HG02870 (cell line): ENCODE results near the gene BLZF1.
"Not testable (repeated sequence)": the region's sequence is repeated elsewhere in the genome, so short reads cannot be mapped to it uniquely, and the experiment has no call there.

Experiments used
- ATAC-seq: cut with Tn5 transposase; IDR thresholded peaks from one replicate; pipeline ENCODE4 v1.9.1; 2021; ENCODE audit warnings: mild to moderate bottlenecking, moderate library complexity; ENCODE audit not compliant: unreplicated experiment

Gene BLZF1

GRCh38 chr1:169348383-169349036, 19.5 kb upstream of the BLZF1 start:
- ATAC-seq: no peak

GRCh38 chr1:169360415-169360814, 7.6 kb upstream of the BLZF1 start:
- ATAC-seq: no peak

DNA sequence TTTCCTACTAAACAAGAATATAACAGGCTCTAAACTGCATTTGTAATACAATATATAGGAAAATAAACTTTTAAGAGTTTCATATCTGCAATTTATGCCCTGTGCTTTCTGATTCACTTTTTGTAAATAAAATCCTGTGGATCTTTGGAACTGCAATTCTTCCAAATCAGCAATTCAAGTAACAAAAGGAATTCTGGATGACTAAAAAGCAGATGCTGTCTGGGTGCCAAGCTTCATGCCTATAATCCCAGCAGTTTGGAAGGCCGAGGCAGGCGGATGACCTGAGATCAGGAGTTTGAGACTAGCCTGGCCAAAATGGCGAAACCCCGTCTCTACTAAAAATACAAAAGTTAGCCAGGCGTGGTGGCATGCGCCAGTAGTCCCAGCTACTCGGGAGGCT, 6.7 kb upstream of the BLZF1 start:
- ATAC-seq: no peak

GRCh38 chr1:169363046-169363730, 4.8 kb upstream of the BLZF1 start:
- peak; percentile 38 for ATAC-seq

DNA sequence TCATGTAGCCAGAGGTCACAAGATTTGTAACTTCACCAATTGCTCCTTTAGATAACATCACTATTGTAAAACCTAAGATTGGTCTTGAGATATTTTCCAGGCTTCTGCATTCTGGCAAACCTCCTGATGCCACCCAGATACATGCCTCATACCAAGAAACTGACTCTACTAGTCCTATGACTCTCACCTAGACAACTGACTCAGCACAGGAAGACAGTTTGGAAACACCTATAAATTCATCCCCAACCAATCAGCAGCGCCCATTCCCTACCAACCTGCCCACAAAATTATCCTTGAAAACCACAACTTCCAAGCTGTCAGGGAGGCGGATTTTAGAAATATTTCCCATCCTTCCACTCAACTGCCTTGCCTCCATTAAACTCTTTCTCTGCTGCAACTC, 3.0 kb upstream of the BLZF1 start:
- no peak for ATAC-seq

GRCh38 chr1:169367096-169367685, 804 bp upstream of the BLZF1 start:
- no peak for ATAC-seq

DNA sequence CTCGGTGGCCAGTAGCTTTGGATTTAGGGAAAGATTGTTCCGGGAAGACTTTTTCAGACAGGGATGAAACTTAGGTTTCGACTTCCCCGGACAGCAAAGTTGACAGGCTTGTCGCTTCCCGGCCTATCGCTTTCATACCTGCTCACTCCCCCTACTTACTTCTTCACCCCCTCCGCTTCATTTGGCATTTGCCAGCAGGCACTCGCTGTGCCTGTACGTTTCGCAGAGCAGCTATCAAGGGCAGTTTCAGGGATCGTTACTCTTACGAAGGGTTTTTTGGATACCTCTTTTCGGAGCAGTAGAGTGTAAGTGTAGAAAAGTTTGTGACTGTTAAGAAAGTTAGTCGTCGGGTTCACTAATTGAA, 393 bp downstream of the BLZF1 start:
- no peak for ATAC-seq

DNA sequence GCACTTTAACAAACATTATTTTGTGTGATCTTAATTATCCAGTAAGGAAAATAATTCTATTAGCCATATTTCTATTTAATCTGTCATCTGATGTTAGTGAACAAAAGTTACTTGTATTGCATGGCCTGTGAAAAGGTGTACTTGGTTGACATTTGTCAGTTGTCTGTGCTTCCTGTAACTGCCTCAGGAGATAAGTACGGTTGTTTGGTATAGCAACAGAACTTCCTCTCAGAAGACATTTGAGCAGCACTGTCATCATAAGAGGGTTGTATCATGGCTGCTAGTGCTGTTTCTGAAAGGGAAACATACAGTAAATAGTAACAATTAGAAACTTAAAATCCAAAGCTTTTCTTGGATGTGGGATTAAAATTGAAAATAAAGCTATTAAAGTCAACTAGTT, 3.4 kb downstream of the BLZF1 start:
- ATAC-seq: no peak

- no peak for ATAC-seq
Measured at GRCh38 chr1:169381162-169381561, 13.2 kb downstream of the BLZF1 start.

DNA sequence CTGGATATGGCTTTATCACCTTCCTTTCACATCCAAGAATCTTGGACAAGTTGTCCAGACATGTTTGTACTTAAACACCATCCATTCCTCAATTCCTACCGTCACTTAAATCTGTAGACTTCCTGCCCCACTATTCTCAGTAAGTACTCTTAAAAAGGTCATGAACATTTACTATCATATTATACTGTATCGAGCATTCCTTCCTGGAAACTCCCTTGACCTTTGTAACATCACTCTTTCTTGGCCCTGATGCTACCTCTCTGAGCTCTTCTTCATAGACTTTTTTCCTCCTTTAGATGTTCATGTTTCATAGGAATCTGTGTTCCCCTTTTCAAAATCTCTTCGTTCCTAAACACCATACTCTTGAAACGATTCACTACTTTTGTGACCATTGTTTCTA, 15.5 kb downstream of the BLZF1 start:
- ATAC-seq: no peak

- no peak for ATAC-seq
Measured at GRCh38 chr1:169387399-169387798, 19.4 kb downstream of the BLZF1 start.

DNA sequence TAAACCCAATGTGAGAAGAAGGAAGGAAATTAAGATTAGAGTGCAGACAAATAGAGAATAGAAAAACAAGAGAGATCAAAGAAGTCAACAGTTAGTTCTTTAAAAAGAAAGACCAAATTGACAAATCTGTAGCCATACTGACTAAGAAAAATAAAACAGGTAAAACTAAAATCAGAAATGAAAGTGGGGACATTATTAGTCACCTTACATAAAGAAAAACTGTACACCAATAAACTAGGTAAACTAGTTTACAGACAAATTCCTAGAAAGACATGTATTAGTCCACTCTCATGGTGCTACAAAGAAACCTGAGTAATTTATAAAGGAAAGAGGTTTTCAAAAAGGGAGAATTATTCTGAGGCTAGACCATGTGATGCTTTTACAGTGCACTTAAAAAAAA, 22.3 kb downstream of the BLZF1 start:
- peak; percentile 95 for ATAC-seq

DNA sequence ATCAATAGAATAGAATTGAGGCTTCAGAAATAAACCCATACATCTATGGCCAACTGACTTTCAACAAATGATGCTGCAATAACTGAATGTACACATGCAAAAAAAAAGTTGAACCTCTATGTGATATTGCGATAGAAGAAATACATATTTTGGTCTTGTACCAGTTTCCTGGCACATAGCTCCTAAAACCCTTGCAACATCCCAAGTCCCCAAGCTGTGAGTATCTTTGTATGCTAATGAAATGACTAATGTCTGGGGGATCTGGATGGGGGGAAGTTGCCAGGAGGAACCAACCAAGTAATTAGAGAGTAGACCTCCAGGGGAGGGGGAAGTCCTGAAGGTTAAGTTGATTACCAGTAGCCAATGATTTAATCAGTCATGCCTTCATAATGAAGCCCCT, 24.4 kb downstream of the BLZF1 start:
- ATAC-seq: no peak

DNA sequence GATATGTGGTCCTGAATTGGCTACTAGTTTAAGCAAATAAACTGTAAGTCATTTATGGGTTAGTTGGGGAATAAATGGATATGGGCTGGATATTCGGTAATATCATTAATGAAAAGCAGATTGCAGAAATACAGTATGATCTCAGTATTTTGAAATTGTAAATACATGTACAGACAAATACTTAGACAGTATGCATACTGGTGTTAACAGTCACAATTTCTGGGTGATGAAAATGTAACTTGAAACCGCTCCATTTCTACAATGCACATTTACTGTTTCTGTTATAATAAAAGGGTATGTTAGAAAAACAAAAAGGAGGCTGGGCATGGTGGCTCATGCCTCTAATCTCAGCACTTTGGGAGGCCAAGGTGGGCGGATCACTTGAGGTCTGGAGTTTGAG, 28.0 kb downstream of the BLZF1 start:
- ATAC-seq: no peak

- ATAC-seq: not testable (repeated sequence)
Measured at GRCh38 chr1:169402578-169402977, 34.6 kb downstream of the BLZF1 start.

DNA sequence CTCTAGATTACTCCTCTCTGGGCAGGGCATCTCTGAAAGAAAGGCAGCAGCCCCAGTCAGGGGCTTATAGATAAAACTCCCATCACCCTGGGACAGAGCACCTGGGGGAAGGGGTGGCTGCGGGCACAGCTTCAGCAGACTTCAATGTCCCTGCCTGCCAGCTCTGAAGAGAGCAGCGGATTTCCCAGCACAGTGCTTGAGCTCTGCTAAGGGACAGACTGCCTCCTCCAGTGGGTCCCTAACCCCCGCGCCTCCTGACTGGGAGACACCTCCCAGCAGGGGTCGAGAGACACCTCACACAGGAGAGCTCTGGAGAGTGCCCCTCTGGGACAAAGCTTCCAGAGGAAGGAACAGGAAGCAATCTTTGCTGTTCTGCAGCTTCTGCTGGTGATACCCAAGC, 40.3 kb downstream of the BLZF1 start:
- ATAC-seq: not testable (repeated sequence)

DNA sequence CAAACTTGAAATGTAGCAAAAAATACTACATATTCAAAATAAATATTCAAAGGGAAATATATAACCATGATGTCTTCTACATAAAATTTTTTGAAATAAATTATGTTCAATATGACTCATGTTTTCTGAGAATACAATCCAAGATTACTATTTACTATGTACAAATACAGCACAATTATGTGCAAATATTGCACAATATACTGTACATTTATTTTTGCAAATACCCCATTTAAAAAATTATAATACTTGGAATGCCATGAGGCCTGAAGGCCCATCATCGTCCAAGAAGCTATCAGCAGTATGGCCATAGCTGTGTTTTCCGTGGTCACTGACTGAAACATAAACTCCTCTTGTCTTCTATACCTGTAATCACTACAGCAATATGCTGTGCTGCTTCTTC, 47.0 kb downstream of the BLZF1 start:
- no peak for ATAC-seq

- ATAC-seq: no peak
Measured at GRCh38 chr1:169421309-169421708, 53.3 kb downstream of the BLZF1 start.

- ATAC-seq: no peak
Measured at GRCh38 chr1:169426174-169426705, 58.2 kb downstream of the BLZF1 start.

DNA sequence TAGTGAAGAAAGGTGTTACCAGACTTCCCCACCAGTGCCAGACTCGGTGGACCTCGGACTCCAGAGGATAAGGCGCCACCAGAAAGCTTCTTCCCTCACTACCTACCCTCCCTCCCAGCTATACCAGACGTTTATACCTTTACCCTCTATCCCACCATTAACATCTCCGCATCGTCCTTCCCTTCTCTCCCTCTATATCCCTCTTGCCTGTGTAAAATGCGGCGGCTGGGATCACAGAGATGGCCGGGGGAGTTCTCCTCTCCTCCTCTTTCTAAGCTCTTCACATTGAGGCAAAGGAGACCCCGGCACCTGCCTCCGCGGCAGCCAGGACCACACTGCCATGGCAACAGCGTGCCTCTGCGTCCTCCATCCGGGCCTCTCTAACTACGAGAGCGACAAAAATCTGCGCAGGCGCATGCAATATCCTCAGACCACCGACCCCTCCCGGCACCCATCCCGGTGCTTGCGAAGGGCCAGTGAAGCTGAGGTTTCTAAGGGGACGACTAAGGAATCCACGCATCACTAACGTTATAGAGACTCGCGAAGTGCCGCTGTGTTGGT, 59.2 kb downstream of the BLZF1 start, which contains the start of gene CCDC181:
TSS of gene CCDC181 (minus strand) at position 394 of the 561 bp plus-strand sequence. CDS start 2,547 bp downstream, outside the sequence.
- ATAC-seq: peak; percentile 95
